Activated gamma-delta T cell treated with anti-CD3 and anti-CD28 coated beads, Interleukin-2, amount 50 U/mL, for 16 hours (primary cell): Measurements from ENCODE around the gene SPRYD3.
"Not testable (repeated sequence)": the region's sequence is repeated elsewhere in the genome, so short reads cannot be mapped to it uniquely, and the experiment has no call there.

ENCODE experiments used
- DNase-seq: peaks from one replicate; pipeline ENCODE4 v3.0.0-alpha.2; 2020; ENCODE audit warnings: low read depth

The SPRYD3 gene, protein sequence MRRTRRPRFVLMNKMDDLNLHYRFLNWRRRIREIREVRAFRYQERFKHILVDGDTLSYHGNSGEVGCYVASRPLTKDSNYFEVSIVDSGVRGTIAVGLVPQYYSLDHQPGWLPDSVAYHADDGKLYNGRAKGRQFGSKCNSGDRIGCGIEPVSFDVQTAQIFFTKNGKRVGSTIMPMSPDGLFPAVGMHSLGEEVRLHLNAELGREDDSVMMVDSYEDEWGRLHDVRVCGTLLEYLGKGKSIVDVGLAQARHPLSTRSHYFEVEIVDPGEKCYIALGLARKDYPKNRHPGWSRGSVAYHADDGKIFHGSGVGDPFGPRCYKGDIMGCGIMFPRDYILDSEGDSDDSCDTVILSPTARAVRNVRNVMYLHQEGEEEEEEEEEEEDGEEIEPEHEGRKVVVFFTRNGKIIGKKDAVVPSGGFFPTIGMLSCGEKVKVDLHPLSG

DNA sequence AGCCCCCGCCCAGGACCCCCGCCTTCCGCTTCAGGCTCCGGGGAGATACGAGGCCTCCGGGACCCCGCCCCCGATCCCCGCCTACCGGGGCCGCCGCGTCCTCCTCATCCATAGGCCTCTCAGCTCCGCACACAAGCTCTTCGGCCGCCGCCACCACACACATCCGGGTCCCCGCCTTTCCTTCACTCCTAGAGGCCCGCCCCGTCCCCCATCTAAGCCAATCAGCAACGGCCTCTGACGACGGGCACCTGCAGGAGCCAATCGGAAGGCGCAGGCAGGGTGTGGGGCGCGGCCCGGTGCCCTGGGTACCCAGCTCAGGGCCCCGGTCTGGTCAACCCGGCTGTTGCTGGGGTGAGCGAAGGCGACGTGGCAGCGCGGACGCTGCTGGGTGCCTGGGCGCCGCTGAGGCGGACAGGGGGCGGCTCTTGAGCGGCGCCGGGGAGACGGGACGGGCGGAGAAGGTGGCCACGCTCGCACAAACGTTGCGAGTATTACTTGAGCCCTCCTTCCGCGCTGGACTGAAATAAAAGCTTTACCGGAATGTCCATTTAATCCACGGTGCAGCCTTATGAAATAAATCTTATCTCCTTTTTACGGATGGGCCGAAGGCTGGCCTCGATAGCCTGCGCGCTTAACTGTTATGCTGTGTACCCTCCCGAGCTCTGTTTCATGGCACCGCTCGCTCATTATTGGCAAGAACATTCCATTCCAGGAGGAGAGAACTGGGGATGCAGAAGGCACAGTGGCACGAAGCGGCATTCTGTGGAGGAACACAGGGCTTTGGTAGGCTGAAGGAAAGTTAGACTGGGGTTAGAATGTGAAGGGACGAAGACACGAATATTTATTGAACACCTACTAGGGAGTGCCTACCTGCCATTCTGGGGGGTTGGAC lies at the start of gene SPRYD3:
Gene SPRYD3, minus strand, starts transcription at position 165 of the 892 bp plus-strand sequence. Its CDS starts 57 bp downstream, at position 108.
- peak; percentile 95 for DNase-seq

DNA sequence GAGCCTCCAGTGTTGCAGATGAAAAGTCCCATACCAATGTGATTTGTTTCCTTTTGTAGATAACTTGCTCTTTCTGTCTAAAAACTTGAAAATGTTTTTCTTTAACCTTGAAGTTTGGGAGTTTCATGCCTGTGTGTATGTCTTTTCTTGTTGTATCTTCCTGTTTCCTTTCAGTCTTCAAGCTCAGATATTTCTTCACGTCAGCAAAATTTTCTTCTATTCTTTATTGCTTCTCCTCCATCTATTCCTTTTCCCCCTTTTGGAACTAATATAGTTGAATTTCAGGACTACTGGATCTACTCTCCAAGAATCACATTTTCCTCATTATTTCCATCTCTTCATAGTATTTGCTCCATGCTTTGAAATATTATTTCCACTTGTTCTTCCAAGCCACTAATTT lies 48.0 kb upstream of the SPRYD3 start:
- DNase-seq = no peak

DNA sequence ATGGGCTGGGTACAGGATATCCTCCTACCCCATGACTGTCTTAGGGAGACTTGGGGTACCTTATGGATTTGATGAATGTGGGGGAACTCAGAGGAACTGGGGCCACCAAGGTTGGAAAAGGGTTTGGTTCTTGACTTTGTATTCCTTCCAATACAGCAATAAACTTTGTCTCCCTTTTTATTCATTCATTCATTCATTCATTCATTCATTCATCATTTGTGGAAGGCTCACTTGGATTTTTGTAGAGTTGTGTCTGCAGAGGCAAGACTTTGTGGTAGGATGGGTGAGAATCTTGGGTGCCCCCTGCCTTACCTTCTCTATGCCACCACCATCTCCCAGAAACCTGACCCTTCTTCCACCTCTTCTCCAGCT lies 45.1 kb upstream of the SPRYD3 start:
- DNase-seq = no peak

DNA sequence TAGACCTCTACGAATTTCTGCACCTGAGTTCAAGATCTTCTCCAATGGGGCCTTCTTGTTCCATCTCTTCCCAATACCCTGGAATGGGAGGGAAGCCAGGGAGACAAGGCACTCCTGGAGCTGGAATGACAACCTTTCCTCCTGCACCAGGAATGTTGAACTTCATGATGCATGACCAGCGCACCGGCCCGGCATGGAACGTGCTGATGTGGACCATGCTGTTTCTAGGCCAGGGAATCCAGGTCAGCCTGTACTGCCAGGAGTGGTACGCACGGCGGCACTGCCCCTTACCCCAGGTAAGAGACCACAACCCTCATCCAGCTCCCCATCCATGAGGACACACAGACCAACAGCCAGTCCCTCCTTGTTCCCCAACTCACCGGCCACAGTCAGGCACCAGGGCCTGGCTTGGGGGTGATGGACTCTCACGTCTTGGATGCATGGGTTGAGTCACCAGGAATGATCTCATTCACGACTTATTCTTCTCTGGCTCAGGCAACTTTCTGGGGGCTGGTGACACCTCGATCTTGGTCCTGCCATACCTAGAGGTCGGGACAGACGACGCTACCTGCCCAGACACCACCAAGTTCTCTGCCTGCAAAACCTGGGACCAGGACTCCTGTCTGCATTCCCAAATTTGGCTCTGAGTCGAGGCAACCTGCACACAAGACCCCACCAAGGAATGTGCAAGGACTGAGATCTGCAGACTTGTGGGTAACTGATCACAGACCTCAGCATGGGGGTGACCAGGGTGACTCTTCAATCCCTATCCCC lies 44.6 kb upstream of the SPRYD3 start:
- DNase-seq = no peak

DNA sequence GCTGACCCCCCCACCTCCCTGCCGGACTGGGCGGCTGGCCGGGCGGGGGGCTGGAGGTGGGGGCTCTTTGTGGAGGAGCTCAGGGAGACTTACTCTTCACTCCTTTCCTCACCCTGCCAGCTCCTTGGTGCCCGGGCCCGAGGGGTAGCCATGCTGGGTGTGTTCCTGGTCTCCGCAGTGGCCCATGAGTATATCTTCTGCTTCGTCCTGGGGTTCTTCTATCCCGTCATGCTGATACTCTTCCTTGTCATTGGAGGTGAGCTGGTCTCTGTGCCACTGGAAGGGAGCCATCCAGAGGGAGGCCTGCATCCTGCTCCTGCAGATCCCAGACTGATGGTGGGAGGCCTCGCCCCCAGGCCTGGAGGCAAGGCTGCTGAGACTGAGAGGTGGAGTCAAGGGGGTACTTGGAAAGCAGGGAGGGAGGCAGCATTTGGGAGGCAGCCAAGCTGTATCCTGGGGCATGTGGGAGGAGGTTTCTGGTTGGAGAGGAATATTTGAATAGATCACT lies 43.8 kb upstream of the SPRYD3 start:
- DNase-seq = no peak

DNA sequence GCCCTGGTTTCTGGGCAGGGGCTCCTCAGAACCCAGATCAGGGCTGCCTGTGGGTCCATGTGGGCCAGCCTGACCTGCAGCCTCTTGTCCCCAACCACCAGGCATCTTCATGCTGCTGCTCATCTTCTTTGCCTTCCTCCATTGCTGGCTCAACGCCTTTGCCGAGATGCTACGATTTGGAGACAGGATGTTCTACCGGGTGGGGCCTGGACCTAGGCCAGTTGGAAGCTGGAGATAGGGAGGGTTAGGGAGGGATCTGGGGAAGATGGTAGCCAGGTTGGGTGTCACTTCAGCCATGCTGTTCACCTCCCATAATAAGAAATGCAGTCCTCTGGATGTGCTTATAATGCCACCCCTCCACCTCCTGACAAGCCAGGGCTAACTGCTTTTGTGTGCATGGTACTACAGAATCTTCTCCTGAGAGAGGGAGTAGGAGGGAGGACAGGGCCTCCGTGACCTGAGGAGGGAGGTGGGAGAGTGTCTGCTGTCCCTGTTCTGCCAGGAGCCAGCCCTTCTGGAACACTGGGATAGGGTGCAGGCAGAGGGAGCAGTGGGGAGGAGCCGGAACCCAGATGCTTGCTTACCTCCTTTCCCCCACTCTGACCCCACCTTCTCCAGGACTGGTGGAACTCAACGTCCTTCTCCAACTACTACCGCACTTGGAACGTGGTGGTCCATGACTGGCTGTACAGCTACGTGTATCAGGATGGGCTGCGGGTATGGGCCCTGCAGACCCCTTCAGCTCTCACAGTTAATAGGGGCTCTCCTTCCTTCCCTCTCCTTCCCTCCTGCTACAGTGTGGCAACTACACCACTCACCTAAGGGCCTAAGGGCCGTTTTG lies 41.7 kb upstream of the SPRYD3 start:
- no peak for DNase-seq

DNA sequence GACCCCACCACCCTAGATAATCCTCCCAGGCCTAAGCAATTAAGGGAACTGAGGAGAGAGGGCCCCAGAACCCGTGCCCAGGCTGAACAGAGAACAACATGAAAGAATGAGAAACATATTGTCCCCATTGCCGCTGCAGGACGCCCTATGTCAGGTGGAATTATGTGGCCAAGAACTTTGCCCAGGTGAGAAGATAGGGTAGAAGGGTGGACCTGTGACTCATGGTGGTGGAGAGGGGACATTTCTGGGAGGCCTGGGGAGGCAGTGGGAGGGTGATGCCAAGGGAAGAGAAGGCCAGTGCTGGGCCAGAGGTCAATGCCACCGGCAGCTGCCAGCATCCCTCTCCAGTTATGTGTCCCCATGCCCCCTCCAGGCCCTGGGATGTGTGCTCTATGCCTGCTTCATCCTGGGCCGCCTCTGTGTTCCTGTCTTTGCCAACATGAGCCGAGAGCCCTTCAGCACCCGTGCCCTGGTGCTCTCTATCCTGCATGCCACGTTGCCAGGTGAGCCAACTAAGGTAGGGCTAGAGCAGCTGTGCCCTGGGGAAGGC lies 39.6 kb upstream of the SPRYD3 start:
- no peak for DNase-seq

DNA sequence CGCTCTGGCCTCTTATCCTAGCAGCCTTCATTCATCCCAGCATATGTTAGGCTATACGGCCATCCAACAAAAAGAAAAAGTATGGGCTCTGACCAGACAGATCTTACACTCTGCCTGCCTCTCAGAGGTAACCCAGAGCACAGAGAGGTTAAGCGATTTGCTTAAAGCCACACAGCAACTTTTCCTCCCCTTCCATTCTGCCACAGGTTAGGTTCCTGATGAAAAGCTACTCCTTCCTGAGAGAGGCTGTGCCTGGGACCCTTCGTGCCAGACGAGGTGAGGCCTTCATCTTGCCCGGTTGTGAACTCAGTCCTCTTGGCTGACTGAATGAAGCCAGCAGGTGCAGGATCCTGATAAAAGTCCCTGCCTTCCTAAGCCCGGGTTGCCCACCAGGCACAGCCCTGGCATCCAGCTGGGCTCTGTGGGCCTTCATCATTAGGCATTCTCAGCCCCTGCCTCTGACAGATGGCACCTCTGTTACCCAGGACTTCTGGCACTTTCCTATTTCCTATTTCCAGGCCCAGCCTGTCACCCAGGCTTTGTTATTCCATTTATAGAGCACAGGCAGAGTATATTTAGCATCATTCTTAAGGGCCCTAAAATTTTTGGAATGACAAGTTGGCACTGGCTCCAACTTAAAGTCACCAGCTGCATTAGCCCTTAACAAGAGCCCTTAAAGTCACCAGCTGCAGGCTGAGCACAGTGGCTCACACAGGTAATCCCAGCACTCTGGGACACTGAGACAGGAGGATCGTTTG lies 36.9 kb upstream of the SPRYD3 start:
- DNase-seq = no peak

DNA sequence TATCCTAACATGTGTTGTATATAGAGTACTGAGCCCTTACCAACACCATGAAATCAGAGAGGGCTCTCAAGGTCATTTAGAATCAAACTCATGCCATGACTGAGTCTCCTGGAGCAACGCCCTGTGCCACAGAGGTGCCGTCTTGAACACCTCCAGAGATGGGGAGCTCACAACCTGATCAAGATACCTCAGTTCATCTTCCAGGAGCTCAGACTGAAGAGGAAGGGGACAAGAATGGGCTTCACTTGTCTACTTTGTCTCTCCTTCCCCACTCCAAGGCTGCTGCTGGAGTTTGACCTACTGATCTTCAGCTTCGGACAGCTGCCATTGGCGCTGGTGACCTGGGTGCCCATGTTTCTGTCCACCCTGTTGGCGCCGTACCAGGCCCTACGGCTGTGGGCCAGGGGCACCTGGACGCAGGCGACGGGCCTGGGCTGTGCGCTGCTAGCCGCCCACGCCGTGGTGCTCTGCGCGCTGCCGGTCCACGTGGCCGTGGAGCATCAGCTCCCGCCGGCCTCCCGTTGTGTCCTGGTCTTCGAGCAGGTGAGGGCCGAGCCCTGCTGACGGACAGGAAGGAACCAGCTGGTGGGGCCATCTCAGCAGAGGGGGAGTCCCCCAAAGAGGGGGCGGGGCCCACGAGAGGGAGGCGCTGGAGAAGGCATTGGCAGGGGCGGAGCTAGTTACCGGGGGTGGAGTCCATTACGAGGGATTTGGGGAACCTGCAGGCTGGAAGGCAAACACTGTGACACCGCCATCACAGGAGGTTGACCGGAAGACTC lies 36.1 kb upstream of the SPRYD3 start:
- no peak for DNase-seq

DNA sequence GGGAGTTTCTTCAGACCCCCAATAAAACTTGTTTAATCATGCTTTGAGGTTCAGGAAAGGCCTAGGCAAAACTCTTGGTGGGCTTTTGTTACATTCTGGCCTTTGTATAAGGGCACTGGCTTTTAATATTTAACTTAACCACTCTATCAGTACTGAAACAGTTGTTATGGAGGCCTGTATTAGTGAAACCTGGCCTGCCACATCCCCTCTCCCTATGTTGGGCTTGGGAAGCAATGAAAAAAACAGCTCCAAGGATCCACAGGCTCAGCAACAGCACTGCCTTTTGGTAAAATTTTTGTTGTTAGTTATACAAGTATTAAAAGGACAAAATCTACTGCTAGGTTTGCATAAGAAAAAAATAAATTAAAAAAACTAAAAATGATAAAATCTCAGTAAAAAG lies 34.8 kb upstream of the SPRYD3 start:
- DNase-seq = no peak

DNA sequence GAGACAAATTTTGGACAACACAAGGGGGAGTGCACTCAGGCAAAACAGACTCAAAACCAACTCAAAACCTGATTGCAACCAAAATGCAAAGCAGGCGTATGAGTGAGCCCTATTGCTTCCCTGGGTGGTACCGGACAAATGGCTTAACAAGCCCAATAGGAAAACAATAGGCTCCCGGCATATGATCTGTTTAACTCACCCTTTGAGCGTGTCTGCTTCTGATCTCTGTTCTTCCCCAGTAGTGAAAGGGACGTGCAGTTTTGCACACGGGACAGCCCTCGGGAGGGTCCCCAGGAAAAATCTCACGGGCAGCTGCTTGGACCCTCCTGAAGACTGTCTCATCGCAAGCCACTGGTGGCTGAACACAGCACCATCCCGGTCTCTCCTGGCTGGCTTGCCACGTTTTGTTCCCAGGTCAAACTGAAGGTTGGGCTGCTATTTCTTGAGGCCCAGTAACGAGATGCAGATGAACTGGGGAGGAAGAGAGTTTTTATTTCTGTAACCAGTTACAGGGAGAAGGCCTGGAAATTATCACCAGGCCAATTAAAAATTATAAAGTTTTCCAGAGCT lies 34.0 kb upstream of the SPRYD3 start:
- no peak for DNase-seq

DNA sequence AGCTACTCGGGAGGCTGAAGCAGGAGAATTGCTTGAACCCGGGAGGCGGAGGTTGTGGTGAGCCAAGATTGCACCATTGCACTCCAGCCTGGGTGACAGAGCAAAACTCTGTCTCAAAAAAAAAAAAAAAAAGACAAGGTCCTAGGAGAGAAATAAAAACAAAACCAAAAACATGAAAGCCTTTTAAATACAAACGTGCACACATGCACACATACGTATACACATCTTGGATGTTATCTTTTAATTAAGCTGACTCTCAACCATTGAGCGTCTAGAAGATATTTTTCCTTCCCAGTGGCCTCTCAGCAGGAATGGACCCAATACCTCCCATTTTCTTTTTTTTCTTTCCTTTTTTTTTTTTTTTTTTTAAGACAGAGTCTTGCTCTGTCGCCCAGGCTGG lies 33.2 kb upstream of the SPRYD3 start:
- DNase-seq = not testable (repeated sequence)

DNA sequence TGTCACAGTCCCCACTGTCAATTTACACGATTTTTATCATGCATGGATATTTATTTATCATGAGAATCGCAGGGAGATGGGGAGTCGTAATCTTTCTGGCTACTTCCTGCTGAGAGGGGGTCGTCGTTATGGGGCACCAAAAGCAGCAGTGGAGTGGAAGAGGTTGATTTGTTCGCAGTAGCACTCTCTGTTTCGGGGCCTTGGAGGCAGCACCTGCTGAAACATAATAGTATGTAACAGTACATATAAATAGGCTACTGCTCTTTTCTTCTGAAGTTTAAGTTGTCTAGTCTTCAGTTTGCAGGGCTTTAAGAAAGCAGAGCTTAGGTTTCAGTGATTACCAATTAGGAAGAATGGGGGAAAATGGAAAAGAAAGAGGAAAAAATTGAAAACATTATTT lies 27.9 kb upstream of the SPRYD3 start:
- no peak for DNase-seq

DNA sequence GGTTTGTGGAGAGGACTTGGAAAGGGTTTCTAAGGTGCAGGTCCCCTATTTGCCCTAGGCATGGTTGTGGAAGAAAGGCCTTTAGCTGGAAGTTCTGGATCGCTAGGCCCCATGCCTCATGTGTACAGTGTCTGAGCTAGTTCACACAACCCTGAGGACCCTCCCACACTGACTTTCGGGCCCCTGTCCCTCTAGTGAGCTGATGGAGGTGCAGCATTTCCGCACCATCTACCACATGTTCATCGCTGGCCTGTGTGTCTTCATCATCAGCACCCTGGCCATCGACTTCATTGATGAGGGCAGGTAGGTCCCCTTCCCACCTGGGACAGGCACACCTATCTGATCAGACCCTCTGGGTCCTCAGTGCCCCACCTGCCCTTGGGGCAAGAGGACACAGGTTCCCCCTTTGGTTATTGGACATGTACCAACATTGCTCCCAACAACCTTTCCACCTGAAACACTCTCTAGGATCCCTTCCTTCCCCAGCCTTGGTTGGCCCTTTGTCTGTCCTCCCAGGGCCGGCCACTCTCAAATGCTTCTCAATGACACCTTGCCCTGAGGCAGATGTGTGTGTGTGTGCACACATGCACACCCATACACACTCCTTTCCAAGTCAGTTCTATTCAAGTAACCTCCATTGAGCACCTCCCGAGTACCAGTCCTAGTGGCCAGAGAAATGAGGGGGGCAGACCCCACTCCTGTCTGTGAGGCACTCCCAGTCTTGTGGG lies 26.7 kb upstream of the SPRYD3 start:
- DNase-seq = no peak

DNA sequence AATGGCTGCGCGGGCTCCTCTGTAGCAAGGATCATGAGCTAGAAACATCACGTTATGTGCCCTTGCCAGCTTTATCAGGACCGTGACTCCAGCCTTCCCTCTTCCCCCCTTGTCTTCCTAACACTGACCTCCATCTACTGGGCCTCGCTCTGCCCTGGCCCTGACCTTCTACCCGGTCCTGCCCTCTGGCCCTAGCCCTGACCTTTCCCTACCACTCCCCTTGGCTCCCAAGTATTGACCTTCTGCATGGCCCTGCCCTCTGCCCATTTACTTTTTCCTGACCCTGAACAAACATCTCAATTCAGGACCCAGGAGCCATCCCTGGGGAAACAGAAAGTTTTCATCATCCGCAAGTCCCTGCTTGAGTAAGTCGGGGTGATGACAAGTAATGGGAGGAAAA lies 26.1 kb upstream of the SPRYD3 start:
- no peak for DNase-seq

DNA sequence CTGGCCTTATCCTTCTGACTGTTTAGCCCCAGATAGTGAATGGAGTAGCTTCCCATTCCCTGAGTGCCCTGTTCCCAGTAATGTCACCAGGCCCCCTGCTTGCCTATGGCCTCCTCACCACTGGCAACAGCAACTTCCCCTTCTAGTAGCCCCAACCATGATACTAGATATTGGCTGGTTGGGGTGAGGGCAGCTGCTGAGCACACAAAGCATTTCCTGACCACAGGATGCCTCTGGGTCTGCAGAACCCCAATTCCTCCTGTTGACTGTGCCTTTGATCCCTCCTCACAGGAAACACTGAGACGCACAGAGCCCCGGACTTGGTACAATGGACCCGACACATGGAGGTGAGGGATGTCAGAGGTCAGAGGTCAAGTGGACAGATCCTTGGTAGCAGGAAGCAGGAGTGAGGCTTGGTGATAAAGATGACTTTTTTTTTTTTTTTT lies 24.7 kb upstream of the SPRYD3 start:
- DNase-seq = no peak

DNA sequence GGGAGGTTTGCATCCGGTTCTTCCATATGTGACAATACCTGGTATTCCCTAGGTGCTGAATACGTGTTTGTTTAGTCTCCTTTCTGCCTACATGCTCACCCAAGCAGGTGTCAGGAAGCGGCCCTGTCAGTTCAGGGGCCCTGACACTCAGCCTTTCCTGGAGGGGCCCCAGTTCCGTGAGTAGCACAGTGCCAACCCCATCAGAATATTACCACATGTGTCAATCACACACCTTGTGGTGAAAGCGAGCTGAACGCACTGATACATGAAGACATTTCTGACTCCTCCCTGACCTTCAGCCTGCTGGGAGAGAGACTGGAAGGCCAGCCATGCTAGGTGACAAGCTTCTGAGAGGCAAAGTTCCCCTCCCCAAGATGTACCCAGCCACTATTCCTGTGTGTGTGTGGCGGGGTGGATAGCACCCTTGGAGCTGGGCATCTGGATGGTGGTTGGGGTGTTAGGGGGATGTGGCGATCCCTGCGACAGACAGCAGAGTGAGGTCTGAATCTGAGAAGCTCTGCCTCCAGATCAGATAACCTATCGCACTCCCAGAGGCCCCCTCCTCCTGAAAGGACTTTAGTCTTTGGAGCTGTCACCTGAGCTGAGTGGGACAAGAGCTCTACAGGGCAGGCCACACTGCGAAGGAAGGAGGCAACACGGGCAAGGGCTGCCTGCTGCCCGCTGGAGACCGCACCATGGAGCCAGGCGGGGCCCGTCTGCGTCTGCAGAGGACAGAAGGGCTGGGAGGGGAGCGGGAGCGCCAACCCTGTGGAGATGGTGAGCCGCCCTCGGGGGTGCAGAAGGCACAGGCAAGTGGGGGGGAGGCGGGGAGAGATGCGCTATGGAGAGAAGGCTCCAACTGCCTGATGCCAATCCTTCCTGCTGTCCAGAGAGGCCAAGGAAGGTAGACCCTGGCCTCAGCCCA lies 24.0 kb upstream of the SPRYD3 start, which contains the start of gene SOAT2:
Gene SOAT2, plus strand, starts transcription at position 604 of the 925 bp plus-strand sequence. Its CDS starts 92 bp downstream, at position 696.
- DNase-seq = peak; percentile 44
